Measurements from ENCODE around the gene PAOX.

DNA sequence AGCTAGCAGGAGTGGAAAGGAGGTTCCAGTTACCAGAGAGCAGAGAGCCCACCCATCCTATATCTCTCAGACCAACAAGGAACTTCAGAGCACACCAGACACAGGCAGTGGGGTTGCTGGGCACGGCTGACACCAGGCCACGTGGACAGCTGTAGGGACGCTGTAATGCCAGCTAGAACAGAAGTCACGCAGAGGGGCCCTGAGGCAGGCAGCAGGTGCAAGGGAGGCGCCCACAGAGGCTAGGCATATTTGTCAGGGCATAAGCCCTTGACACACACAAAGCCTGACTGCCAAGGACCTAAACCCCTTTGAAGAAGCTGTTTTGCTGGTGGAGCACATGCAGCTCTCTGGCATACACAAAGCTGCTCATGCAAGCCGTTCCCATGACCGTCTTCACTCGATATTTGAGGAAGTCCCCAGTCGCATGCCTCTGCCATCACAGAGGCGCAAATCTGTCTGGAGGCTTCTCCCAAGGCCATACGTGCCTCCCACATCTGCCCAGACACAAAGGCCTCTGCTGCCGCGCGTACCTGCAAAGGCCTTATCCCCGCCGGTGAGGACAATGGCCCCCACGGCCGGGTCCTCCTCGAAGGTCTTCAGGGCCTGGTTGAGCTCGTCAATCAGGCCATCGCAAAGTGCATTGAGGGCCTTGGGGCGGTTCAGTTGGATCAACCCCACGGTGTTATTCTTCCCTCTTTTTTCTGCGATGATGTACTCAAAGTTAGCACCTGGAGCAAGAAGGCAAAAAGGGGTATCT is 8.9 kb upstream of the PAOX start:
- TF ChIP-seq EP300 (IDR thresholded peaks at IDR 0.05) (no peak), POLR2A (IDR thresholded peaks at IDR 0.05; ENCODE audit: low read length) (no peak), RCOR1 (IDR thresholded peaks at IDR 0.05; ENCODE audit: low read depth, low read length) (no peak), ZFP36 (IDR thresholded peaks at IDR 0.05; ENCODE audit: borderline replicate concordance, partially characterized antibody) (no peak)
- TF ChIP-seq, protein P1, sequence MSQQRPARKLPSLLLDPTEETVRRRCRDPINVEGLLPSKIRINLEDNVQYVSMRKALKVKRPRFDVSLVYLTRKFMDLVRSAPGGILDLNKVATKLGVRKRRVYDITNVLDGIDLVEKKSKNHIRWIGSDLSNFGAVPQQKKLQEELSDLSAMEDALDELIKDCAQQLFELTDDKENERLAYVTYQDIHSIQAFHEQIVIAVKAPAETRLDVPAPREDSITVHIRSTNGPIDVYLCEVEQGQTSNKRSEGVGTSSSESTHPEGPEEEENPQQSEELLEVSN (IDR thresholded peaks at IDR 0.05; ENCODE audit: borderline replicate concordance, low read depth) = no peak
- TF ChIP-seq, protein P2, sequence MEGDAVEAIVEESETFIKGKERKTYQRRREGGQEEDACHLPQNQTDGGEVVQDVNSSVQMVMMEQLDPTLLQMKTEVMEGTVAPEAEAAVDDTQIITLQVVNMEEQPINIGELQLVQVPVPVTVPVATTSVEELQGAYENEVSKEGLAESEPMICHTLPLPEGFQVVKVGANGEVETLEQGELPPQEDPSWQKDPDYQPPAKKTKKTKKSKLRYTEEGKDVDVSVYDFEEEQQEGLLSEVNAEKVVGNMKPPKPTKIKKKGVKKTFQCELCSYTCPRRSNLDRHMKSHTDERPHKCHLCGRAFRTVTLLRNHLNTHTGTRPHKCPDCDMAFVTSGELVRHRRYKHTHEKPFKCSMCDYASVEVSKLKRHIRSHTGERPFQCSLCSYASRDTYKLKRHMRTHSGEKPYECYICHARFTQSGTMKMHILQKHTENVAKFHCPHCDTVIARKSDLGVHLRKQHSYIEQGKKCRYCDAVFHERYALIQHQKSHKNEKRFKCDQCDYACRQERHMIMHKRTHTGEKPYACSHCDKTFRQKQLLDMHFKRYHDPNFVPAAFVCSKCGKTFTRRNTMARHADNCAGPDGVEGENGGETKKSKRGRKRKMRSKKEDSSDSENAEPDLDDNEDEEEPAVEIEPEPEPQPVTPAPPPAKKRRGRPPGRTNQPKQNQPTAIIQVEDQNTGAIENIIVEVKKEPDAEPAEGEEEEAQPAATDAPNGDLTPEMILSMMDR (IDR thresholded peaks at IDR 0.05) = no peak
- TF ChIP-seq, protein P3, sequence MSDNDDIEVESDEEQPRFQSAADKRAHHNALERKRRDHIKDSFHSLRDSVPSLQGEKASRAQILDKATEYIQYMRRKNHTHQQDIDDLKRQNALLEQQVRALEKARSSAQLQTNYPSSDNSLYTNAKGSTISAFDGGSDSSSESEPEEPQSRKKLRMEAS (IDR thresholded peaks at IDR 0.05) = no peak

Measured in A549 (cell line).